ENCODE data around the gene TMEM207. TPM values are rescaled to one million over a fixed set of nuclear protein-coding genes. Genes with fewer than 3 reads are reported as not detected.

The TMEM207 gene
- total RNA-seq, 1 donor from 2014 or later = not detected

DNA sequence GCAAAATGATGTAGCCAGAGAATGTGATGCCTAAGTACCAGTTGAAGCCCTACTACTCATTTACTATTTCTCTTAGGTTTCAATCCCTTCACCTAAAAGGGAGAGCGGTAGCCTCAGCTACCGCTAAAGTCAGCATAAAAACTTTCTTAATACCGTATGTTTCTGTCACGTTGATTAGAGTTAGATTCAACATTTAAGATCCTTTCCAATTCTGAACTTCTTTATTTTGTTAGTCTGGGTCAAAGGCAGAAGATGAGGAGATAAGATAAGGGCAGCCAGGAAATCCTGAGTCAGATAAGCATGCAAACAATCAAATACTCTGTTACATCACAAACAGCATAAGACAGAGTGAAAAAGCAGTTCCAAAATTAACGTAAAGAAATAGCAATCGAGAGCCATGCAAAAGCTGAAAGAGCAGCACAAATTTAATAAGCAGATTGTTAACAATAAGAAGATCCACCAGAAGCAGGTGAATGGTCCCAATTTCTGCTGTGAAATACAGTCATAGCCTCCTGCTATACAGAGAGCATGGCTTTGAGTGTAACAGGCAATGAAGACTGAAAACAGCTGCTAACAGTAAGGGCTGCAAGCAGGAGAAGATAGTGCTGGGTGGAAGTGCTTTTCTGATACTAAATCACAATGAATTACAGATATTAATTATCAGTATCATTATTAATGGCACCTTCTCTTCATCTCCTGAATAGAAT lies 3.0 kb downstream of the TMEM207 start:
- ATAC-seq (ENCODE audit: low read depth) = no peak
- no peak overlapping the region for H3K27ac Mint-ChIP-seq
- H3K27me3 Mint-ChIP-seq = peaks cover 7% of the 10 kb centered on the region
- no peak for TF ChIP-seq CTCF (IDR thresholded peaks at IDR 0.05)
- CTCF ChIA-PET = interaction anchor here (1.1 kb wide), 1 partner anchor 67 kb away, joined by 3 read pairs; the partner anchor contains the start of gene IL1RAP
- H3K4me1 Mint-ChIP-seq = no peaks in the 10 kb centered on the region
- H3K36me3 Mint-ChIP-seq (ENCODE audit: low read depth) = no peaks in the 10 kb centered on the region
- H3K9me3 Mint-ChIP-seq = no peaks in the 10 kb centered on the region
- H3K4me3 Mint-ChIP-seq = no peak overlapping the region
- POLR2A ChIA-PET = no interaction called here
- intact Hi-C loops (cut with micrococcal nuclease) = no loop called here
- no peak for DNase-seq

DNA sequence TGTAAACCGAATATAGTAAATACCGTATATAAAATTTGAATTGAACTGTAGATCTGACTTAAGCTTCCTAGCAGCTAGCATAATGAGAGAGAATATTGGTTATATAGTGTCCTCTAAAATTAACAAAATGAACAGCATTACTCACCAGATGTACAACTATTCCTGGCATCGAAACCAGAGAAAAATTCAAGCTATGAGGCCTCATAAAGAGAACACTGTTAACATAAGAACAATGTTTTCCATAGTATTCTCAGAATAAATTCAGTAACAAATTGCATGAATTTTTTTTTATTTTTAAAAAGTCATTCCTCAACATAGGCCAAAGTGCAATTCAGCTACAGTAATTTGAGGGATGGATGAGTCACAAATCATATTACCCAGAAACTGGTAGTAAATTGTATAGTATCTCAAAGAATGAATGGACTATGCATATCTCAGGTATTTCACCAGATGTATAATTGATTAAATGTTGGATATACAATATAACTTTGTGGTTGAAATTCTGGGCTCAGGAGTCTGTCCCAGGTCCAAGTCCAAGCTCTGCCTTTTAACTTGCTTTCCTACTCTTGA lies 5.0 kb downstream of the TMEM207 start:
- Mint-ChIP-seq H3K4me1 (no peaks in the 10 kb centered on the region), H3K9me3 (no peaks in the 10 kb centered on the region), H3K27me3 (peaks cover 7% of the 10 kb centered on the region), H3K4me3 (no peak overlapping the region), H3K36me3 (ENCODE audit: low read depth) (no peaks in the 10 kb centered on the region), H3K27ac (no peak overlapping the region)
- intact Hi-C loops (cut with micrococcal nuclease) = no loop called here
- no peak for DNase-seq
- no peak for TF ChIP-seq CTCF (IDR thresholded peaks at IDR 0.05)
- no peak for ATAC-seq (ENCODE audit: low read depth)
- ChIA-PET CTCF (no interaction called here), POLR2A (no interaction called here)

DNA sequence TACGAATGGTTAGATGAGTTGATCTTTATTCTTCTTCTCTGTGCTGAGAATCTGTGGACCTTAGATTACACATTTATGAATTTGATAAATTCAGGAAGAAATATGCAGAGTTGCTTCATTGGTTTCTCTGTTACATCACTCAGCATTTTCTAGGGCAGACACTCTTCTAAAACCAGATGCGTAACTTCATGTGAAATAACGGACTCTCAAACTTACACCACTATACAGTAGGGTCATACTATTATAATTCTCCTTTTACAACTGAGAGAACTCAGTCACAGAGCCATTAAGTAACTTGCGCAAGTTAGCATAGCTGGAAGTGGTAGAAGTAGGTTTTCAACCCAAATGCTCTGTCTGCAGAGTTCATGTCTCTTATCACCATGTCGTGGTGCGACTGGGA lies 5.7 kb downstream of the TMEM207 start:
- POLR2A ChIA-PET = no interaction called here
- Mint-ChIP-seq H3K27ac (no peak overlapping the region), H3K9me3 (no peaks in the 10 kb centered on the region), H3K36me3 (ENCODE audit: low read depth) (no peaks in the 10 kb centered on the region), H3K4me1 (no peaks in the 10 kb centered on the region), H3K27me3 (peaks cover 7% of the 10 kb centered on the region), H3K4me3 (no peak overlapping the region)
- intact Hi-C loops (cut with micrococcal nuclease) = no loop called here
- CTCF ChIA-PET = no interaction called here
- DNase-seq (no peak), ATAC-seq (ENCODE audit: low read depth) (no peak)
- no peak for TF ChIP-seq CTCF (IDR thresholded peaks at IDR 0.05)

DNA sequence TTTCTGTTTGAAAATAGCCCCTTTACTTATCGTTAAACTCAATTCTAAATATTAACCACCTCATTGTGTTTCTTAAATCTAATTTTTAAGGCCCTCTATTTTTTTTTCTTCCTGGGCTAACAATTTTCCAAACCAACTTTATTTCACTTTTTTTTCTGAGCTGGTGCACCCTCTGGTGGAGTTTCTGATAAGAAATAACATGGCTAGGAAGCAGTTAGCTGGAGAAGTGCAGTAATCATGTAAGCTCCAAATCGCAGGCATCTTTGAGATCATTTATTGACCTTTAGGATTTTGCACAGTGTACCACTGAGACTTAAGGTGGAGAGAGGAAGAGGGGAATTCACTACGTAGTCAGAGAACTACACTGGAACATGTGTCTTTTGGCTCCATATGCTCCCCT lies 6.4 kb downstream of the TMEM207 start:
- ChIA-PET POLR2A (no interaction called here), CTCF (no interaction called here)
- intact Hi-C loops (cut with micrococcal nuclease) = no loop called here
- no peaks in the 10 kb centered on the region for H3K36me3 Mint-ChIP-seq (ENCODE audit: low read depth)
- no peak for DNase-seq
- H3K4me3 Mint-ChIP-seq = no peak overlapping the region
- H3K27me3 Mint-ChIP-seq = peaks cover 7% of the 10 kb centered on the region
- no peak overlapping the region for H3K27ac Mint-ChIP-seq
- no peak for TF ChIP-seq CTCF (IDR thresholded peaks at IDR 0.05)
- no peaks in the 10 kb centered on the region for H3K4me1 Mint-ChIP-seq
- H3K9me3 Mint-ChIP-seq = no peaks in the 10 kb centered on the region
- ATAC-seq (ENCODE audit: low read depth) = no peak

- no peak overlapping the region for H3K27ac Mint-ChIP-seq
- intact Hi-C loops (cut with micrococcal nuclease) = no loop called here
- no peak overlapping the region for H3K4me3 Mint-ChIP-seq
- peaks cover 7% of the 10 kb centered on the region for H3K27me3 Mint-ChIP-seq
- ChIA-PET CTCF (interaction anchor here (0.5 kb wide), 1 partner anchor 178 kb away, joined by 3 read pairs; no protein-coding TSS in a partner anchor), POLR2A (no interaction called here)
- H3K36me3 Mint-ChIP-seq (ENCODE audit: low read depth) = no peaks in the 10 kb centered on the region
- no peaks in the 10 kb centered on the region for H3K4me1 Mint-ChIP-seq
- ATAC-seq (ENCODE audit: low read depth) (no peak), DNase-seq (no peak)
- TF ChIP-seq CTCF (IDR thresholded peaks at IDR 0.05) = no peak
- no peaks in the 10 kb centered on the region for H3K9me3 Mint-ChIP-seq
Measured at GRCh38 chr3:190442240-190442639, 7.5 kb downstream of the TMEM207 start.
